Stimulated activated CD4-positive, alpha-beta T cell treated with anti-CD3 and anti-CD28 coated beads, Interleukin-2, amount 100 ng/mL, for 4 hours (primary cell): ENCODE data around the gene MSRB1.

ENCODE experiments used
- DNase-seq: peaks from one replicate; pipeline ENCODE4 v3.0.0-alpha.2; 2020; ENCODE audit warnings: low read depth

Gene MSRB1

GRCh38 chr16:1895949-1896675 is 46.9 kb downstream of the MSRB1 start:
- DNase-seq: no peak

- no peak for DNase-seq
These were observed 47.9 kb downstream of the MSRB1 start for GRCh38 chr16:1895068-1895467.

GRCh38 chr16:1890708-1891050 is 52.3 kb downstream of the MSRB1 start:
- DNase-seq: no peak

GRCh38 chr16:1890024-1890707 is 52.8 kb downstream of the MSRB1 start:
- no peak for DNase-seq
